ENCODE measurements around the gene RBM10. TPM values are rescaled to one million over a fixed set of nuclear protein-coding genes. Genes with fewer than 3 reads are reported as not detected.

The RBM10 gene
- total RNA-seq, 1 experiment from 2014 or later: 55.8 TPM

GRCh38 chrX:47209508-47210238 is 64.7 kb downstream of the RBM10 start:
- no peaks in the 10 kb centered on the region for H4K20me1 ChIP-seq (ENCODE audit: control insufficient read depth, insufficient read depth, insufficient read length)
- H3K27ac ChIP-seq (ENCODE audit: insufficient read length, low read depth, low read length): no peak overlapping the region
- no peak overlapping the region for H2BK15ac ChIP-seq (ENCODE audit: low read depth, low read length)
- no peak overlapping the region for H3T11ph ChIP-seq (ENCODE audit: low read length)
- peaks cover 83 to 100% (median 100%) of the 10 kb centered on the region in 3 experiments for H3K36me3 Mint-ChIP-seq (ENCODE audit: insufficient read depth in 1 of 3, low read depth in 3 of 3)
- H3K14ac ChIP-seq (ENCODE audit: insufficient read depth, low read length): no peak overlapping the region
- peak overlapping the region in 1 of 3 experiments; percentile 53; a peak in 2 of 7 replicates for H3K27ac Mint-ChIP-seq
- no peaks in the 10 kb centered on the region for H3K27me3 Mint-ChIP-seq (ENCODE audit: low read depth)
- no peak overlapping the region for H2AFZ ChIP-seq (ENCODE audit: low read length)
- H4K5ac ChIP-seq (ENCODE audit: insufficient read length, low read depth, low read length): no peak overlapping the region
- H3K9me3 Mint-ChIP-seq: no peaks in the 10 kb centered on the region; a peak in 1 of 5 replicates
- no peaks in the 10 kb centered on the region for H3K4me1 ChIP-seq (ENCODE audit: insufficient read depth, low read length)
- no peak overlapping the region for H3K4me2 ChIP-seq (ENCODE audit: insufficient read depth, insufficient read length, low read length)
- H3K56ac ChIP-seq (ENCODE audit: insufficient read length, low read depth, low read length): no peak overlapping the region
- H3K4me1 Mint-ChIP-seq: no peaks in the 10 kb centered on the region; a peak in 1 of 4 replicates
- no peaks in the 10 kb centered on the region for H3K79me2 ChIP-seq (ENCODE audit: insufficient read depth, low read length)
- H3K4me3 Mint-ChIP-seq: no peak overlapping the region
- no peak overlapping the region for H4K91ac ChIP-seq (ENCODE audit: insufficient read length, low read depth, low read length)
- no peaks in the 10 kb centered on the region for H3K9me3 ChIP-seq (ENCODE audit: control insufficient read depth, low read depth, low read length)
- no peak overlapping the region for H2BK5ac ChIP-seq (ENCODE audit: insufficient read length, low read length)
- H2BK12ac ChIP-seq (ENCODE audit: insufficient read length, low read depth, low read length): no peak overlapping the region
- no CpG with 5 or more reads among the region's 16 CpGs for WGBS (ENCODE audit: extremely low coverage, insufficient read length, low lambda C conversion rate)
- H3K18ac ChIP-seq (ENCODE audit: insufficient read length, low read depth, low read length): no peak overlapping the region
- no peak overlapping the region for H2BK120ac ChIP-seq (ENCODE audit: low read depth, low read length, poor library complexity, severe bottlenecking)
- H2AK5ac ChIP-seq (ENCODE audit: insufficient read length, low read length): no peak overlapping the region
- H3K23me2 ChIP-seq (ENCODE audit: insufficient read length, low read depth, low read length, poor library complexity, severe bottlenecking): no peaks in the 10 kb centered on the region
- H3K79me1 ChIP-seq (ENCODE audit: insufficient read depth, low read depth, low read length, poor library complexity, severe bottlenecking): no peaks in the 10 kb centered on the region
- TF ChIP-seq, protein P1, sequence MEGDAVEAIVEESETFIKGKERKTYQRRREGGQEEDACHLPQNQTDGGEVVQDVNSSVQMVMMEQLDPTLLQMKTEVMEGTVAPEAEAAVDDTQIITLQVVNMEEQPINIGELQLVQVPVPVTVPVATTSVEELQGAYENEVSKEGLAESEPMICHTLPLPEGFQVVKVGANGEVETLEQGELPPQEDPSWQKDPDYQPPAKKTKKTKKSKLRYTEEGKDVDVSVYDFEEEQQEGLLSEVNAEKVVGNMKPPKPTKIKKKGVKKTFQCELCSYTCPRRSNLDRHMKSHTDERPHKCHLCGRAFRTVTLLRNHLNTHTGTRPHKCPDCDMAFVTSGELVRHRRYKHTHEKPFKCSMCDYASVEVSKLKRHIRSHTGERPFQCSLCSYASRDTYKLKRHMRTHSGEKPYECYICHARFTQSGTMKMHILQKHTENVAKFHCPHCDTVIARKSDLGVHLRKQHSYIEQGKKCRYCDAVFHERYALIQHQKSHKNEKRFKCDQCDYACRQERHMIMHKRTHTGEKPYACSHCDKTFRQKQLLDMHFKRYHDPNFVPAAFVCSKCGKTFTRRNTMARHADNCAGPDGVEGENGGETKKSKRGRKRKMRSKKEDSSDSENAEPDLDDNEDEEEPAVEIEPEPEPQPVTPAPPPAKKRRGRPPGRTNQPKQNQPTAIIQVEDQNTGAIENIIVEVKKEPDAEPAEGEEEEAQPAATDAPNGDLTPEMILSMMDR (conservative IDR thresholded peaks at IDR 0.05): no peak
- H3K23ac ChIP-seq (ENCODE audit: insufficient read length, low read depth, low read length): no peak overlapping the region
- no peak for DNase-seq
- H3K9ac ChIP-seq (ENCODE audit: extremely low read depth, insufficient read length, low read length): no peak overlapping the region
- H2BK20ac ChIP-seq (ENCODE audit: low read depth, low read length, poor library complexity, severe bottlenecking): no peak overlapping the region
- no peak overlapping the region for H3K4ac ChIP-seq (ENCODE audit: low read depth, low read length)
- no peak overlapping the region for H4K8ac ChIP-seq (replicated peaks; ENCODE audit: insufficient read length, low read depth, low read length)
- no peaks in the 10 kb centered on the region for H3K27me3 ChIP-seq (ENCODE audit: insufficient read depth, low read length)
